Pulmonary artery endothelial cell (primary cell): ENCODE measurements around the gene SUMO4. TPM values are rescaled to one million over a fixed set of nuclear protein-coding genes. Genes with fewer than 3 reads are reported as not detected.
"Not testable (repeated sequence)": the region's sequence is repeated elsewhere in the genome, so short reads cannot be mapped to it uniquely, and the experiment has no call there.

Experiments used
- DNase-seq: peaks from one replicate; pipeline ENCODE4 v3.0.0-alpha.2; 2011; ENCODE audit warnings: low read depth, low spot score
- total RNA-seq: library from RNA; depleted of rRNA; stranded (reverse); fragments of >200 nt; gene quantifications from 2 replicates; pipeline ENCODE4 v1.2.3, GENCODE V29; 2014

SUMO4 gene
- total RNA-seq, 1 donor from 2014 or later, result 0.53 TPM

DNA sequence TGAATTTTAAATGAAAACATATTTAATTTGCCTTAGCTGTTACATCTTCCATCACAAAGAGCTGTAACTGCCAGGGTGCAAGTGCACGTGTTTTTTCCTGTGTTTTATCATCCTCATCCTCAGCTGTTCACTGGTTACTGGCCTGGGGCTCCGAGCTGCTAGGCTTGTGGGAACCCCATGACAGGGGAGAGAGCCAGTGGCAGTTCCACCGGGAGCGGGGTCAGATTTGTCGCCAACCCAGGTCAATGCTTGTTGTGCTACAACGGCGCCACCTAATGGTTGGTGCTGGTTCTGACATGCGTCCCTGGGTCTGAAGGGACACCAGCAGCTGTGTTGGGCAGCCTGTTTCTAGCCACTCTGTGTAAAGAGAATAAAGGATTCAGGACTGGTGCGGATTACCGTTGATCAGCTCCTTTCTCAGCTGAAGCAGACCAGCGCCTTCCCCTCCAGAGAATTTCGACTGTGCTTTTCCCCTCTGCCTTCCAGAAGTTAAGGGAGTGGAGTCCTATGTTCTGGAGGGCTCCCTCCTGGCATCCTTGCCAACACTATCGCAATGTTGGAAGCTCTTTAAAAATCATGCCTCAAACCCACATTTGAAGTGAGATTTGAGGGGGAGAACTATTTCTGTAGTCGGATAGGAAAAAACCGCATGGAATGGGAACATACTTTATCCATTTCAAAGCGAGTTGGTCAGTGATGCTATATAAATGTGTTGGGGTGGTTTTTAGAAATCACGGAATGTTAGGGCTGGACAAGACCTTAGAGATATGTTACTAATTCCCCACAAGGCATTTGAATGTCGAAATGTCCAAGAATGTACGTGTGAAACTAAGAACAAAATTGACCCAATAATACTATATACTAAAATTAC, 32.1 kb downstream of the SUMO4 start:
- DNase-seq, result peak; percentile 26

DNA sequence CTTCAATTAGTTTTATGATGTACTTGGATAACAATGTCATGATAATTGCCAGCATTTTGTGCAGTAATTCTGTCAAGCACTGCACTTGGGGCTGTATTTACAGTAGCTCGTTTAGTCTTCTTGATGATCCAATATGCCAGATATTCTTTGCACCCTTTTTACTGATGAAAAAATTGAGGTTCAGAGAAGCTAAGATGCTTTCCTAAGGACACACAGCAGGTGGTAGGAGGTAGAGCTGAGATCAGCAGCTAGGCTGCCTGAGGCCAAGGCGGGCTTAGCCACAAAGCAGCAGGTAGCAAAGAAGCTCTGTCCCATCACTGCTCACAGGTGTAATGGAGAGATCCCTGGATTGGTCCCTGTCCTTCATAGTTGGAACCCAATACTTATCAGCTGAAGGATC, 33.3 kb downstream of the SUMO4 start:
- DNase-seq, result no peak

DNA sequence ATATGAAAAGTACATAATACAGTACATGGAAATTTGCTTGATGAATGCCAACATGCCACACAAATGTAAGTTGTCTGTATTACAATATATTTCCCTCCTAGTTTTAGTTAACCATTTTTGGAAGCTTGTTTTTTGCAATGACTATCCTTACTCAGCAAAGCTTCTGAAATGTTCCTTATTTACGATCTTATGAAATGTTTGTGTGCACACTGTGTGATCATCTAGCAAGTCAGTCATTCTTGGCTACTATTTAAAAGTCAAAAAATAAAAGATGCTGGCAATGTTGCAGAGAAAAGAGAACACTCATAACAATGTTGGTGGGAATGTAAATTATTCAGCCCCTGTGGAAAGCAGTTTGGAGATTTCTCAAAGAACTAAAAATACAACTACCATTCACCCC, 33.8 kb downstream of the SUMO4 start:
- DNase-seq, result no peak

DNA sequence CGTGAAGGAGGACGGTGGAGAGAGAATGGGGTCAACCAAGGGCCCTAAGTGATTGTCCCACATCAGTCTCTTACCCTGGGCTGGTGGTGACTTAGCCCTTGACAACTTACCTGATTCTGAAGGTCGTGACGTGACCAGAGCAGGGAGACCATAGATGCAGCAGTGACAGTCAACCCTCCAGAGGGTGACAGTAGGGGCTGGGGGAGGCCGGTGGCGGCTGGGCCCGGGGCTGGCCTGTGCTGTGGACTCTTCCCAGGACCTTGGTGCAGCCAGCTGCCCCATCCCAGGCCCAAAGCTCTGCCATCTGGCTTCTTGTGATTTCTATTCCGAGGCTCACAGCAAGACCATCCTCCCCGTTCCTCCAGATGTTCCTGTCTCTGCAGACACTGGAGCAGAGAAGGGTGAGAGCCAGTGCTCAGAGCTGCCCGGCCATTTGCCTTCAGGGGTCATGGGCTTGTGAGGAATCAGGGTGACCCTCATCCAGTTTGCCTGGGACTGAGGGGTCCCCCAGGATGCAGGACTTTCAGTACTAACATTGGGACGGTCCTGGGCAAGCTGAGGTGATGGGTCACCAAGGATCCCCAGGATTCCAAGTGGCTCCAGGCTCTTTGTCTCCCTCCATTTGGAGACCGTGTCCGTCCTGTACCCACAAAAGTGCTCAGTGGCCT, 36.0 kb downstream of the SUMO4 start:
- no peak for DNase-seq

GRCh38 chr6:149436647-149437046, 36.6 kb downstream of the SUMO4 start:
- no peak for DNase-seq

DNA sequence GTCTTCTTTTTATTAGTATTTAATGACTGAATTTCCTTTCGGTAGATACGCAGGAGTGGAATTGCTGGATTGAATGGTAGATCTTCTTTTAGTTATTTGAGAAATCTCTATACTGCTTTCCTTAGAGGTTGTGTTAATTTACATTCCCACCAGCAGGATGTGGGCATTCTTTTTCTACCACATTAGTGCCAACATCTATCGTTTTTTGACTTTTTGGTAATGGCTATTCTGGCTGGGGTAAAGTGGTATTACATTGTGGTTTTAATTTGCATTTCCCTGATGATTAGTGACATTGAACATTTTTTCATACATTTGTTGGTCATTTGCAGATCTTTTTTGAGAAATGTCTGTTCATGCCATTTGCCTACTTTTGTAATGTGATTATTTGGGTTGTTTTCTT, 37.1 kb downstream of the SUMO4 start:
- DNase-seq, result no peak

DNA sequence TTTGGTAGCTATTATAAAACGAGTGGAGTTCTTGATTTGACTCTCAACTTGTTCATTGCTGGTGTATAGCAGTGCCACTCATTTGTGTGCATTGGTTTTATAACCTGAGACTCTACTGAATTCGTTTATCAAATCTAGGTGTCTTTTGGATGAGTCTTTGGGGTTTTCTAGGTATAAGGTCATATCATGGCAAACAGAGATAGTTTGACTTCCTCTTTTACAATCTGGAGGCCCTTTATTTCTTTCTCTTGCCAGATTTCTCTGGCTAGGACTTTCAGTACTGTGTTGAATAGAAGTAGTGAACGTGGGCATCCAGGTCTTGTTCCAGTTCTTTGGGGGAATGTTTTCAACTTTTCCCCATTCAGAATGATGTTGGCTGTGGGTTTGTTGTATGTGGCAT, 38.8 kb downstream of the SUMO4 start:
- DNase-seq, result no peak

DNA sequence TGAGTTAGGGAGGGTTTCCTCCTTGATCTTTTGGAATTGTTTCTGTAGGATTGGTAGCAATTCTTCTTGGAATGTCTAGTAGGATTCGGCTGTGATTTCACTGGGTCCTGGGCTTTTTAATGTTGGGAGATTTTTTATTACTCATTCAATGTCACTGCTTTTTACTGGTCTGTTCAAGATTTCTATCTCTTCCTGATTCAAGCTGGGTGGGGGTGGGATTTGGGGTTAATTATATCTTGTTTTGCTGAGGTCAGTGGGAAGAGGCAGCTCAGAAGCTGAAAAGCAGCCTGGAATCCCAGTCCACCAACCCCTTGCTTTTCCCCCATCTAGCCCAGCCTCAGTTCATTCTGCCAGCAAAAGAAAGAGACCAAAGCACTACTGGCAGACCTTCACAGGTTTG, 39.6 kb downstream of the SUMO4 start:
- DNase-seq, result no peak

- no peak for DNase-seq
Observed at GRCh38 chr6:149440735-149441671, 40.9 kb downstream of the SUMO4 start.

DNA sequence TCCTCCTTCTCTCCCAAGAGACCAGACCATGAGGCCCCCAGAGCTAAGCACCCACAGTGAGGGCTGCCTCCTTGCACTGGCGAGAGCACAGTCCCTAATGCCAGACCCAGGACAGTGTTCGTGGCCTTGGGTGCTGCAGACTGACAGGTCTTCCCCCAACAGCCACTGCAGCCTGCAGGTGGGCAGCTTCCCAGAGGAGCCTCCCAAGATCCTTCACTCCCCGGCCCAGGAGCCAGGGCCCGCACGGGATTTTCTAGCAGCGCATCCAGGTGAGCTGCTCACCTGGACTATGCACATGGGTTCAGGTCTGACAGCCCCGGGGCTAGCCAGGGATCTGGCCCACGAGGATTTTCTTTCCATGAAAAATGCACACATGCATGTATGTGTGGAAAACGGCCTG, 41.7 kb downstream of the SUMO4 start:
- DNase-seq, result no peak

DNA sequence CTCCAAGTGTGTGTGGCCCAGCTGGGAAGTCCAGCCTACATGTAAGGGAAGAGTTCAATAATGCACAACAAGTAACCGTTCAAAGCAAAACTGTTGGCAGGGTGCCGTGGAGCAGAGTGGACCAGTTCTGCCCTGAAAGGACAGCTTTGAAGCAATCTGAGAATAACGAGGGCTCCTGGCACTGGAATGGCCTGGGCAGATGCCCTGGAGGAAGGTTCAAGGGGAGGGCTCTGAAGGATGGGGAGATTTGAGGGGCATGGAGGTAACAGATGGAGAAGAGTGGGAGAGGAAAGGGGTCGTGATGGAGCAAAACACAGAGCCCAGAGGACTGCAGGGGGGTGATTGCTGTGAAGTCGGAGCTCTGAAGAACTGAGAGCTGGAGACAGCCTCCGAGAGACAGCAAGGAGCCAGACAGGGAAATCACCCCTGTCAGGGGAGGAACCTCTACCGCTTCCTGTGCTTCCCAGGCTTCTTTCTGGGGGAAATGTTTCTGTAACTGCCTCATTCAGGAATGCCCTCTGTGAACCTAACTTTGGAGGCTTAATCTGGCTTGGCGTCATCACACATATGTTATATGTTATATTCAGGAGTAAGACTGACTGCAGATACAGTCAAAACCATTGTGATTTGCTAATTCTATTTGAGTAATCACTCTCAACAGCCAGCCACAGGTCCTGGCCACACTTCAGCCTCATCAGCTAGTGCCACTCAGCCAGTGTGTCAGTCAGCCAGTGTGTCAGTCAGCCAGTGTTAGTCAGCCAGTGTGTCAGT, 43.5 kb downstream of the SUMO4 start:
- no peak for DNase-seq

- not testable (repeated sequence) for DNase-seq
Observed at GRCh38 chr6:149444360-149445094, 44.5 kb downstream of the SUMO4 start.

DNA sequence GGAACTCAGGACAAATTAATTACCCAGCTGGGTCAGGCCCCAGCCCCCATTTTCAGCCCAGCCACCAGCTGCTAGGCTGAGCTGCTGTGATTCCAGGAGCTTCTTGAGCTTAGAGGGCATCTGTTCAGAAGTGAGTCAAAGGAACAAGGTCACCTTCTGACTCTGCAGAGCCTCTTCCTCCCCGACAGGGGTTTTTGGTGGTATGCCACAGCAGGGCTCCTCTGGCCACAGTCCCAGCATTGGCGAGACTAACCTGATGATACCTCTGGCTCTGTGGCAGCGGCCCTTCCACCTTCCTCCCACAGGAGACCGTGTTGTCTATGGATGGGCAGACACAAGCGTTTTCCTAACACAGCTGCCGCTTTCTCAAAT, 45.0 kb downstream of the SUMO4 start:
- no peak for DNase-seq

DNA sequence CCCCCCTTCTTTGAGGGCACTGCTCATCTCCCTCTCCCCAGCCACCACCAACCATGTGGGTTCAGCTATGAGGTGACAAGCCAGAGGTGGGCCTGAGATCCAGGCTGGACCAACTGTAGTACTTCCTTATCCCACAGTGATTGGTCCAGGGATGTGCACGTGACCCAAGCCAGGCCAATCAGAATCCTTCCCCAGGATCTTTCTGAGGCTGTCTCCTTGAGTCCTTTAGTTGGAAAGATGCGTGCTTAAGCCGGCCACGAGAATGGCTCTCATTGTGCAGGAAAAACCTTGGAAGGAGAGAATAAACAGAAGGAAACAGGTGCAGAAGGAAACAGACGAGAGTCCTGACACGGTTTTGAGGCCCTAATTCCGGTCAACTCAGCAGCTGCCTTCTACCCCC, 45.5 kb downstream of the SUMO4 start:
- DNase-seq, result no peak

GRCh38 chr6:149446791-149447376, 46.8 kb downstream of the SUMO4 start:
- no peak for DNase-seq

DNA sequence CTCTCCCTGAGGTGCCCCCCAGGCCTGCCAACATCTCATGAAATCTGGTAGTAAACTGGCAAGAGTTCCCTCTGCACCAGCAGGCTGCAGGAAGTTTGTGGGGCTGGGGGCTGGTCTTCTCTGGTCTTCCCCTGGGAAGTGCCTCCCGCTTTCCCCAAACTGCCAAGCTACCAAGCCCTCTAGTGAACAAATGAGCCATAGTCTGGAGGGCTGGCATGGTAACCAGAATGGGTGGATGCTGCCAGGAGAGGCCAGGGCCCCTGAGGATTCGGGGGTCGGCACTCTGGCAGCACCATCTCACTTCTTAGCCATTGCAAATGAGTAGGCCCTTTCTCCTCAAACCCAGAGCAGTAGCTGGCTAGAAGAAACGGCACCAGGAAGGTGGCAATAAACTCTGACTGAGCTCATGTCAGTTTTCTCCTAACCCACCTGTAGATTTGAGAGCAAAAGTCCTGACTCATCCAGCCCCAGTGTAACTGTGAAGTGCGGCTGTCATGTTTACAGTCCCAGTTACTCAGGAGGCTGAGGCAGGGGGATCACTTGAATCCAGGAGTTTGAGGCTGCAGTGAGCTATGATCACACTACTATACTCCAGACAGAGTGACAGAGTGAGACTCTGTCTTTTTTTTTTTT, 48.9 kb downstream of the SUMO4 start:
- no peak for DNase-seq

DNA sequence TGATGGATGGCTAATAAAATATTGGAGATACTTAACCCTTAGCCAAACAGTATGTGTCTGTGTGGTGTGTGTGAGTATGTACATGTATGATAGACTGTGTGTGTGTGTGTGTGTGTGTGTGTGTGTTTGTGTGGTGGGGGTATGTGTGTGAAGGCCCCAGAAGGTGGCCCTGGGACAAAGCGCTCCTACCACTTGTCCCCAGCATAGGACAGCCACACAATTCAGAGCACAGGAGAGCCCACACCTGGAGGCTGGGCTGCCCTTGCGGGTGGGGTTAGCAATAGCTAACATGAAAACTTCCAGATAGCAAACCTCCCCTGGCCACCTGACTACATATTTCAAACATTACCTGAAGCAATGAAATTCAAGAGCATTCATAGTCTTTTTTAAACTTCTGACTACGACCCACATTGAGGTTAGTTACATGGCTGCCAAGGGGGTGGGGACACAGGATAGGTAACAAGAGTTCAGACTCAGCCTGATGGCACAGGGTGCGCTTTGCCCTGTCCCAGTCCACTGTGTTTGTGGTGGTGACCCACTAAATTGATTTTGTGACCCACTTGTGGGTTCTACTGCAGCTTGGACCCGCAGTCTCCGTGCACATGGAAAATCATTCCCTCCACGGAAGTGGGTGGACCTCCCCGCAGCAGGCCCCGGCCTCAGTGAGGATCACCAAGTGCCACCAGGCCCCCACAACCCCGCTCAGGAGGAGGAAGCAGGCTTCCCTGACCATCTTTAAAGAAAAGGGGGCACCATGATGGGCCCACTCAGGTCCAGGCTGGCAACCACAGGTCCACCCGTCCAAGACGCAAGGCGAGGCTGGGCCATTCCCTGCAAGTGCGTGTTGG, 50.0 kb downstream of the SUMO4 start:
- DNase-seq, result no peak
